Coronary artery (tissue), 2 donors: ENCODE measurements around the gene PTPRM.
A peak's percentile ranks its signal among the peaks of the same experiment; 100 is the strongest.

Experiments
- DNase-seq: peaks from one replicate; pipeline ENCODE4 v3.0.0-alpha.2; 2017; ENCODE audit warnings: low spot score
- H3K27ac ChIP-seq, 2 donors: fragments of 200-600 bp; sonication (generic); one replicate each; pipeline ENCODE4 v1.5.1; 2016 to 2019
- H3K4me3 ChIP-seq: fragments of 200-600 bp; sonication (generic); 2 replicates; pipeline ENCODE4 v1.5.1; 2016; ENCODE audit warnings: mild to moderate bottlenecking, moderate library complexity
- CTCF ChIP-seq: fragments of 200-600 bp; sonication (generic); IDR thresholded peaks from one replicate; pipeline ENCODE4 v1.5.1; 2019; ENCODE audit warnings: antibody characterized with exemption

PTPRM gene

GRCh38 chr18:8354304-8354703, 787.2 kb downstream of the PTPRM start:
- no peak for TF ChIP-seq CTCF
- H3K4me3 ChIP-seq, result no peak overlapping the region

GRCh38 chr18:8356001-8356400, 788.9 kb downstream of the PTPRM start:
- Histone ChIP-seq H3K27ac (no peak overlapping the region), H3K4me3 (no peak overlapping the region)
- no peak for TF ChIP-seq CTCF
- DNase-seq, result no peak

More at GRCh38 chr18:8354304-8354703, 787.2 kb downstream of the PTPRM start:
- peak; percentile 28 for DNase-seq
- H3K27ac ChIP-seq, result no peak overlapping the region

GRCh38 chr18:8357320-8357719, 790.2 kb downstream of the PTPRM start:
- H3K4me3 ChIP-seq, result no peak overlapping the region
- no peak for TF ChIP-seq CTCF
- no peak overlapping the region for H3K27ac ChIP-seq
- DNase-seq, result peak; percentile 55

- no peak overlapping the region for H3K27ac ChIP-seq
Measured at GRCh38 chr18:8358033-8358765, 791.1 kb downstream of the PTPRM start.

GRCh38 chr18:8359076-8359475, 792.0 kb downstream of the PTPRM start:
- Histone ChIP-seq H3K27ac (no peak overlapping the region), H3K4me3 (no peak overlapping the region)
- peak; percentile 47 for DNase-seq
- no peak for TF ChIP-seq CTCF

More at GRCh38 chr18:8358033-8358765, 791.1 kb downstream of the PTPRM start:
- peak; percentile 16 for DNase-seq
- no peak for TF ChIP-seq CTCF
- no peak overlapping the region for H3K4me3 ChIP-seq

GRCh38 chr18:8359481-8359880, 792.4 kb downstream of the PTPRM start:
- no peak overlapping the region for H3K4me3 ChIP-seq
- no peak for TF ChIP-seq CTCF
- DNase-seq, result peak; percentile 57
- no peak overlapping the region for H3K27ac ChIP-seq

- peak; percentile 53 for DNase-seq
- Histone ChIP-seq H3K27ac (no peak overlapping the region), H3K4me3 (no peak overlapping the region)
- no peak for TF ChIP-seq CTCF
Measured at GRCh38 chr18:8361941-8362471, 794.9 kb downstream of the PTPRM start.
